Measurements from ENCODE around the gene PLA2G2F.

- TF ChIP-seq POLR2A (IDR thresholded peaks at IDR 0.05; ENCODE audit: low read length): no peak
- no peak for TF ChIP-seq GATA1 (IDR thresholded peaks at IDR 0.05; ENCODE audit: low read depth, low read length)
Measured at GRCh38 chr1:20126041-20126805, 12.9 kb upstream of the PLA2G2F start.

All from erythroblast (primary cell).